NOMO-1 treated with dmso at 0.1 percent for 144 hours (cell line): ENCODE measurements around the gene HOXA13.

Experiments
- DNase-seq: peaks from one replicate; lab custom pipeline; 2025; ENCODE audit not compliant: unreplicated experiment; lab: John Stamatoyannopoulos, UW

Gene HOXA13

GRCh38 chr7:27208998-27209397, 9.1 kb upstream of the HOXA13 start:
- no peak for DNase-seq

GRCh38 chr7:27207348-27207985, 7.6 kb upstream of the HOXA13 start:
- no peak for DNase-seq

- no peak for DNase-seq
These were observed 5.7 kb upstream of the HOXA13 start for GRCh38 chr7:27205325-27206280.

- DNase-seq: no peak
These were observed 5.0 kb upstream of the HOXA13 start for GRCh38 chr7:27204851-27205322.

- no peak for DNase-seq
These were observed 4.2 kb upstream of the HOXA13 start for GRCh38 chr7:27203964-27204594.

GRCh38 chr7:27203365-27203953, 3.6 kb upstream of the HOXA13 start:
- no peak for DNase-seq

- no peak for DNase-seq
These were observed 2.9 kb upstream of the HOXA13 start for GRCh38 chr7:27202862-27203134.

- DNase-seq: no peak
These were observed 2.3 kb upstream of the HOXA13 start for GRCh38 chr7:27202018-27202861.

- DNase-seq: no peak
These were observed 1.7 kb upstream of the HOXA13 start for GRCh38 chr7:27201580-27202017.

- peak; percentile 55 for DNase-seq
These were observed 1.1 kb upstream of the HOXA13 start for GRCh38 chr7:27200761-27201579.

- DNase-seq: no peak
These were observed 755 bp downstream of the HOXA13 start for GRCh38 chr7:27198871-27199801.

GRCh38 chr7:27198138-27198841, 1.6 kb downstream of the HOXA13 start:
- DNase-seq: no peak

- DNase-seq: no peak
These were observed 2.5 kb downstream of the HOXA13 start for GRCh38 chr7:27197137-27198042.

- peak; percentile 38 for DNase-seq
These were observed 3.6 kb downstream of the HOXA13 start for GRCh38 chr7:27196287-27196767.

GRCh38 chr7:27194686-27195379, 5.1 kb downstream of the HOXA13 start:
- no peak for DNase-seq

GRCh38 chr7:27194002-27194352, 5.9 kb downstream of the HOXA13 start:
- no peak for DNase-seq
